ENCODE data around the gene PLXNC1.

DNA sequence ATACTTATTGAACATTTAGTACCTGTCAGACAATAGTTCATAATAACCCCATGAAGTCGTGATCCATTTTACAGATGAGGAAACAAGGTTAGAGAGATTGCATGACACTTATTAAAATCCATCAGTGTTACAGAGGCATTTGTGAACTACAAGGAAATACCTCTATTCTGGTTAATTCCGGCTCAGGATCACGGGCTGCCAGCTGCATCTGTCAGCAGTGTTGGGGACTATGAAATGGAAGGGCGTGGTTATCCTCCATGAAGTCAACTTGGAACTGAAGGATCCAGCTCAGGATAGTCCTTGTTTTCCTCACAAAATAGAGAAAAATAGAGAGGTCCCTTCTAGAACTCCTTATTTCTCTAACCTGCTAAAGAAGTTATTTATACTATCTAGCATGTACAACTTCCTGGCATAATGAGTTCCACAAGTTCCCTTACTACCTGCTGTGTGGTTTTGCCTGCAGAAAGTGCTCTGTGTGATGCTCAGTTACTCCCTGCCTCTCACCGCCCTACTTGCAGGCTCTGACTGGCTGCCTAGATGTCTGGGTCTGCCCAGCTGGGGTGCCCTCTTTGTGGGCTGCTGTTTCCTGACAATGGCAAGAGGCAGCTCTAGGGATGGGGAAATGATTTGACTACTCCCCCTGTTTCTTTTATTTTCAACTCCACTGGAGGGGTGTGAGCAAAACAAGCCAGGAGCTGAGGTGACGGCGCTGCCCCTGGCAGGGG, 36.8 kb downstream of the PLXNC1 start:
- TF ChIP-seq ZNF580 (tag by site-specific recombination; IDR thresholded peaks at IDR 0.05) = no peak
- TF ChIP-seq, protein P1, sequence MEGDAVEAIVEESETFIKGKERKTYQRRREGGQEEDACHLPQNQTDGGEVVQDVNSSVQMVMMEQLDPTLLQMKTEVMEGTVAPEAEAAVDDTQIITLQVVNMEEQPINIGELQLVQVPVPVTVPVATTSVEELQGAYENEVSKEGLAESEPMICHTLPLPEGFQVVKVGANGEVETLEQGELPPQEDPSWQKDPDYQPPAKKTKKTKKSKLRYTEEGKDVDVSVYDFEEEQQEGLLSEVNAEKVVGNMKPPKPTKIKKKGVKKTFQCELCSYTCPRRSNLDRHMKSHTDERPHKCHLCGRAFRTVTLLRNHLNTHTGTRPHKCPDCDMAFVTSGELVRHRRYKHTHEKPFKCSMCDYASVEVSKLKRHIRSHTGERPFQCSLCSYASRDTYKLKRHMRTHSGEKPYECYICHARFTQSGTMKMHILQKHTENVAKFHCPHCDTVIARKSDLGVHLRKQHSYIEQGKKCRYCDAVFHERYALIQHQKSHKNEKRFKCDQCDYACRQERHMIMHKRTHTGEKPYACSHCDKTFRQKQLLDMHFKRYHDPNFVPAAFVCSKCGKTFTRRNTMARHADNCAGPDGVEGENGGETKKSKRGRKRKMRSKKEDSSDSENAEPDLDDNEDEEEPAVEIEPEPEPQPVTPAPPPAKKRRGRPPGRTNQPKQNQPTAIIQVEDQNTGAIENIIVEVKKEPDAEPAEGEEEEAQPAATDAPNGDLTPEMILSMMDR (tag by site-specific recombination; IDR thresholded peaks at IDR 0.05) = no peak
- TF ChIP-seq ZFP37 (tag by site-specific recombination; IDR thresholded peaks at IDR 0.05) = no peak

Measured in HEK293 (cell line).